D341Med (cell line): ENCODE measurements around the gene PRDX2.
A peak's percentile ranks its signal among the peaks of the same experiment; 100 is the strongest.

Experiments used
- DNase-seq: peaks from one replicate; pipeline ENCODE4 v3.0.0; 2012; ENCODE audit warnings: low spot score

The PRDX2 gene

GRCh38 chr19:12752056-12752781 is 49.4 kb downstream of the PRDX2 start:
- no peak for DNase-seq

- DNase-seq = no peak
Measured at GRCh38 chr19:12751635-12752034, 50.0 kb downstream of the PRDX2 start, which contains the start of gene BEST2. Gene BEST2 (plus strand): TSS chr19:12751791. CDS start chr19:12752593, 802 bp downstream.

DNA sequence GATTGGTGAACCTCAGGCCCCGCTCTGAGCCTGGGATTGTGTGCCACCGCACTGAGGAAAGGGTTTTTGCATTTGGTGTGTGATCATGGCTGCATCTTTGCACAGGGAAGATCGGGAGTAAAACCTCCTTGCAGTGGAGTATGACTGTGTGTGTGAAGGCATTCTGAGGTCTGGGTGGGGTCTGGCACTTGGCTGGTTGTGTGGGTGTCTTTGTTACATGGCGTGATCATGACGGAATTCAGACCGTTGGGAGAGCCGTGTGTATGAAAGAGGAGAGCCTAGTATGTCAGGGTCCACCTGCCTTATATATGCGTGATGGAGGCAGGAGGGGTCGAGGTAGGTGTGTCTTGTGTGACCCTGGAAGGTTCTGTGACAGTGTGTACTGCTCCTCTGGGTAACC is 50.7 kb downstream of the PRDX2 start:
- DNase-seq = no peak

DNA sequence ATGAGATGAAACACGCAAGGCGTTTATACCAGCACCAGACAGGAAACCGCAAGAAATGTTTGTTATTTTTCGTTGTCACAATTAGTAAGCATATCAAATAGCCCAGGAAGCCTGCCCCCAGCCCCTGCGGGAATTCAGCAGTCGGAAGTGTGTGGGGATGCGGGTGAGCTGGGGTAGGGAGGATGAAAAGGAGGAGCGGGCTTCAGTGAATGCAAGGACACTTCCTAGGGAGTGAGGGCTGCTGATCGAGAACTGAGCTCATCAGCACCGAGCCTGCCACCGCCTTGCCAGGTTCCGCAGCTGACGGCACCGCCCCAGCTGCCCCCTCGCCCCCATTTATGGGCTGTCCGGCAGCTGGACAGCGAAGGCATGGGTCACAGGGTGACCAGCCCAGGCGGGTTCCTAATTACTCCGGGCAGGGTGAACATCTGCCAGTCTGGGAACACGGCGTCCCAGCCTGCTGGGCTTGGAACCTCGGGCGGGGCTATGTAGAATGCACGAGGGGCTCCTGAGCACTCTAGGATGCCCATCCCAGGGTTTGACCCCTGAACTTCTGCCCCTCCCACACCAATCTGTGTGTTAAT is 51.6 kb downstream of the PRDX2 start:
- DNase-seq = no peak

GRCh38 chr19:12748489-12748888 is 53.1 kb downstream of the PRDX2 start:
- peak; percentile 92 for DNase-seq
